Right hindlimb (tissue), 1 donor: ENCODE measurements around the gene KPTN.

Experiments used
- DNase-seq: peaks from one replicate; pipeline ENCODE4 v3.0.0-alpha.2; 2018

The KPTN gene

GRCh38 chr19:47483800-47484690, at the start of gene KPTN:
Gene KPTN (minus strand): TSS chr19:47484219. CDS start chr19:47484160, 59 bp downstream.
- peak; percentile 93 for DNase-seq

DNA sequence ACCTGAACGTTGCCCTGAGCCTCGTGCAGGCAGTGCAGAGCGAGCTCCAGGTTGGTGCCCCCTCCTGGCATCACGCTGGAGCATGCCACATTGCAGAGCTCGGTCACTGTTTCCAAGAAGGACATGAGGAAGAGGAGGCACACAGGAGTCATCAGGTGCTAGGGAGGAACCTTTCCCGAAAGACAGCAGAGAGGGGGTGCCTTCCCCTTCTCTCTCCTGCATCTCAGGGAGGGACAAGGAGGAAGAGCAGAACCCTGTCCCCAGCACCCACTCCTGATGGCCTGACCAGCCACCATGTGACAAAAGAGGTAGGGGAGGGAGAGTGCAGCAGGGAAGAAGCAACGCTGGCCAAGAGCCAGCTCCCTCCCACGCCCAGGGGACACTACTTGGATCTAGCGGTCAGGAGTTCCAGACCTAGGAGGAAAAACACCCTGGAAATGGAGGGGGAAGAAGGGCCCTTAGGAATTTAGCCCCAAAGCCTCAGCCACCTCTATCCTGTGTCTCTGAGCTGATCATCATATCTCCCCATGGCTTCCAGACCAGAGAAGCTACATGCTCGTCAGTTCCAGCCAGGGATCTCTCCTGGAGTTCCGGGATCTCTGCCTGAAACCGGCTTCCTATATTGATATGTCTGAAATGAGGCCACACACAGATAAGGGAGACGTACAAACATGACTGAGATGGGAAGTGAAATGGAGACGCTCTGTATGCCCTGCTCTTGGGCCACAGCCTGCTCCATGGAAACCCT, 47.8 kb upstream of the KPTN start:
- no peak for DNase-seq

DNA sequence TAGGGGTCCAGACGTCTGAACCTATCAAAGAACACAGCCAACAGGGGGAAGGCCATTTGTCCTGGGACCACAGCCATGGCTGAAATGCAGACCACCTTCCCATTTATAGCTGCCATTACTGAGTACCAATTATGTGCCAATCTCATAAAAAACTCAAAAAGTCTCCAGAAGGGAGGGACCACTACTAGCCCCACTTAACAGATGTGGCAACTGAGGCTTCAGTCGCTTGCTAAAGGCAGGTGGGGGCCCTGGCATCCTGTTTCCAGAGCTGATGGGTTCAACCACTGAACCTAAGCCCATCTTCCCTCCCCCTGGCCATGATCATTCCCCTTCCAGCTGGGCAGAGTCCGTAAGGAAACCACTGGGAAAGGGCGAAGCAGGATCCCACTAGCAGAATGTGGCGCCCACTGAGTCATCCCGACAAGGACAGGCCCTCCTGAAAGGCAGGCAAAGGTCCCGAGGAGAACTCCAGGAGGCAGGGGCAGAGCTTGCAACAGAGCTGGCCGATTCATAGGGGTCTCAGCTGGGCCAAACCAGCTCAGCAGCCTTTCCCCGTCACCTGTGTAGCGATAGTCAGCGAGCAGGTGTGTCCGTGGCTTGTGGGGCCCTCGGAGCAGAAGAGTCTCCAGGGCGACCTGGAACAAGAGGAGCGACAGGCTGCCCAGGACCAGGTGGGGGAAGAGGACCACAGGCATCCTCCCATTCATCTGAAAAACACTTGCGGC, 45.2 kb upstream of the KPTN start:
- DNase-seq = no peak

- no peak for DNase-seq
Measured at GRCh38 chr19:47526798-47527197, 42.8 kb upstream of the KPTN start.

DNA sequence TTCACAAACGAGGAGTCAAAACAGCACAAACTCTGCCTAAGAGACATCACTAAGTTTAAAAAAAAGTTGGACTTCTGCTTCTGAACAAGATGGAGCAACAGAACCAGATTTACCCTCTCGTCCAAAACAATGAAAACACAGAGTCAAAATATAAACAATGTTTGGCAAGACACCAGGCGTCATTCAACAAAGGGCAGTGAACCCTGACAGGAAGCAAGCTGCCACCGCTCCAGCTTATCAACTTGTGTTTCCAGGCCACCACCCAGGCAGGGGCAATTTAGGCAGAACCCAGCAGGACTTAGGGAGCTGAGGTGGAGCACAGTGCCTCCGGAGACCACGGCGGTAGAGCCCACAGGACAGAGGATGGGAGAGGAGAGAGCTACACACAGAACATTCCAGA, 39.5 kb upstream of the KPTN start:
- no peak for DNase-seq

DNA sequence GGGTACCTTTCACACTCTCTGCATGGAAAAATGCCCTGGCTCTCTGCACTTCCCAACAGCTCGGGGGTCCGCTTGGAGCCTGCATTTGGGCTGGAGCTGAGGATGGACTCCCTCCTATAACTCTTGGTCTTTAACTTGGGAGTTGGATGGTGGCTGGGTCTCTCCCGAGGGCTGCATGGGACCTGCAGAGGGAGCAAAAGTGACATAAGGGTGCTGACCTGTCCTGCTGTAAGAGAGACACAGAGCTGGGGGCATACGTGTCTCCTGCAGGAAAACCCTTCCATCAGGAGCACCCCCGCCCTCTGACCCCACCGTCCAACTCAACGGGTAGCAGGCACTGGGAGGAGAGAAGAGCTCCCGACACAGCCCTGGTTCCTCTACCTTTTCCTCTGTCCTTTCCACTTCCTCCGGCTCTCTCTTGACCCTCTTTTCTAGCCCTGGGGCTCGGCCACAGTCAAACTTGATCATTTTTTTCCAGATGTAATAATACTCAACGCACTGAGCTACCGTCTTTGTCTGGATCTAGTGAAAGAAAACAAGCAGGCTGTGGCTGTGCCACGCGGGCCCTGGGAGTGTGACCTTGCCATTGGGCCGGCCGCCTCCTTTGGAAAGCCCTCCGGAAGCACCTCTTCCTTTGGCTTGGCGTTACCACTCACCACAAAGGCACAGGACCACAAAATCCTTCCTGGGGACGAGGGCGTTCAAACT, 37.6 kb upstream of the KPTN start:
- DNase-seq = no peak

GRCh38 chr19:47520839-47521238, 36.8 kb upstream of the KPTN start:
- DNase-seq = no peak

DNA sequence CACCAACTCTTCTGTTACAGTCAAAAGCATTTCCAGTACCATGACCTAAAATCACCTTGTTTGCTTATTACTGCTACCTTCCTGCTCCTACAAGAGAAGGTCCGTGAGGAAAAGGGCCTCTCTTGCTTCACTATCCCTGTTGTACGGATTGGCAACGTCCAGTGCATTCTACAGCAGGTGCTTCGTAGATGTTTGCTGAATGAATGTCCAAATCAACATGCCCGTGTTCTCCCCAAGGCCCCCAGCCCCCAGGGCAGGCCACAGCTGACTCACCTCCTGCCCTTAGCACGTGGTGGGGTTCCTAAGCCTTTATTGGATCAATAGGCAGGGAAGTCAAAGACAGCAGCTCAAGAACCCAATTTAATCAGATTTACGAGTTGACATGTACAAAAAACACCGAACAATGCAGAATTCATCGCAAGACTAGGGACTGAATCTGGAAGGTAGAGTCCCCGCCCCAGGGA, 36.4 kb upstream of the KPTN start:
- no peak for DNase-seq

GRCh38 chr19:47518854-47519253, 34.8 kb upstream of the KPTN start:
- DNase-seq = no peak

GRCh38 chr19:47518139-47518538, 34.1 kb upstream of the KPTN start:
- no peak for DNase-seq

DNA sequence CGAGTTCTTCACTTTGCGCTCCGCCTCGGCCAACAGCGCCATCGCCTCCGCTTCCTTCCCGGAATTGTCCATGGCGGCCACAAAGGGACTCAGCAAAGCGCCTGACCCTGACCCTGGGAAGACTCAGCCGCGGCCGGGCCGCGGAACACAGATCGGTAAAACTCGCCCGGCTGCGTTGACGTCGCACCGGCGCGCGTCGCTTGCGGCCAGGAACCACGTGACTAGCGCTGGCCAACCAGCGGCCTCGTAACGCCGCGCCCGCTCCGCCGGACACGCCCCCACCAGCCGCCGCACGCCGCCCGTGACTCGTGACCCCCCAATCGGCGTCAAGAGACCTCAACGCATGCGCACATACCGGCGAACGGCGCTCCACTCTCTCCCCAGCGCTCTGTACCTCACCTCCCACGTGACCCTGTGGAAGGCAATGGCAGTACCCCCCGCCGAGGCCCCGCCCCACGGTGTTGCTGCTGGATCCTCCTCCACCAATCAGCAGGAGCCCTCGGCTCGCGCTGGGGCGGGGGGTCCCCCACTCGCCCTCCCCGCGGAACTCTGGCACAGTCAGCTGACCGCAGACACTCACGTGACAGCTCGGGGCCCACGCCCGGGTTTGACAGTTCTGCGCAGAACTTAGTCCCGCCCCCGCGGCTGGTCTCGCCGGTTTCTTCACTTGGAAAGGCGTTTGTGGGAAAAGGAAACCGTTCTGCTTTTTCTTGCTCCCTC, 31.0 kb upstream of the KPTN start, which contains the start of gene NAPA:
TSS of gene NAPA (minus strand) at position 195 of the 720 bp plus-strand sequence. CDS start at position 72, 123 bp downstream.
- peak; percentile 100 for DNase-seq

DNA sequence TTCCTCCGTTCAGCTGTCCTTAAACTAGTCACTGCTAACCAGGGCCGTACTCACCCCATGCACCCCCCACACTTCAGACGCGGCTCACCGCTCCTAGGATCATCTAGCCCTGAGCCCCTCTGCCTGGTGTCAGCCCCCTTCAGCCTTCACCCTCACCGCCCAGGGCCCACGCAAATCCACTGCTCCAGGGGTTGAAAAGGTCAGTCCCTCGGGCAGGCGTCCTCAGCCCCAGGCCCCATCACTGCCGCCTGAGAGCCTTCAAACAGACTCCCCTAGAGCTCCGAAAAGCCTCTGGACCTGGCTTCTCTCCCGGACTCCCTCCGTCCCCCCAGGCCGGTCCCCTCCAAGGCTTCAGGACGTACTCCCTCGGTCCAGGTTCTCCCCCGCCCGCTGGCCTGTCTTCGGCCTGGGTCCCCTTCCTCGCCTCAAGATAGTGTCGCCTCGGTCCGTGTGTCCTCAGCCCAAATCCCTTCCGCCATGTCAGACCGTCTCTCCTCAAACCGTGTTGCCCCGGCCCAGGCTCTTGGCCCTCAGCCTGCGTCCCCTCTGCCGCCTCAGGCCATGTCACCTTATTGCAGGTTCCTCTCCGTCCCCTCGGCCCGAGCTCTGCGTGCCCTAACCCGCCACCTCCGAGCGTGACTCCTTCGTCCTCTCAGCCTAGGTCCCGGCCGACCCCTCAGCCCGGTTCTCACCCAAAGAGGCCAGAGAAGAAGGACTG, 30.3 kb upstream of the KPTN start:
- DNase-seq = no peak

DNA sequence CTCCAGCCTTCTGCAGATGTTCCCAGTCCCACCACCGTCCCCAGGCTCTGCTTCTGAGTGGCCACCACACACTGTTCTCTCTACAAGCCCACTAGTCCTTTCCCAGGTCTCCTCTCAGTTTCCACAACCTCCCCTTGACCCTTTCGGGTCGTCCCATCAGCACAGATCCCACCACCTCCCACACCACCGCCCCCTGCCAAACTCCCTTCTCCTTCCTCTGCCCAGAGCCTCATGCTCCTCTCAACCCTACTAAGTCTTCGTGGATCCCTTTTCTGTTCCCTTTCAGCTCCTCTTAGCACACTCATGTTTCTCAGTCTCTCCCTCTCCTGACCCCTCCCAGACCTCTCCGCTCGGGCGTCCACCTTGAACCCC, 28.9 kb upstream of the KPTN start:
- no peak for DNase-seq

DNA sequence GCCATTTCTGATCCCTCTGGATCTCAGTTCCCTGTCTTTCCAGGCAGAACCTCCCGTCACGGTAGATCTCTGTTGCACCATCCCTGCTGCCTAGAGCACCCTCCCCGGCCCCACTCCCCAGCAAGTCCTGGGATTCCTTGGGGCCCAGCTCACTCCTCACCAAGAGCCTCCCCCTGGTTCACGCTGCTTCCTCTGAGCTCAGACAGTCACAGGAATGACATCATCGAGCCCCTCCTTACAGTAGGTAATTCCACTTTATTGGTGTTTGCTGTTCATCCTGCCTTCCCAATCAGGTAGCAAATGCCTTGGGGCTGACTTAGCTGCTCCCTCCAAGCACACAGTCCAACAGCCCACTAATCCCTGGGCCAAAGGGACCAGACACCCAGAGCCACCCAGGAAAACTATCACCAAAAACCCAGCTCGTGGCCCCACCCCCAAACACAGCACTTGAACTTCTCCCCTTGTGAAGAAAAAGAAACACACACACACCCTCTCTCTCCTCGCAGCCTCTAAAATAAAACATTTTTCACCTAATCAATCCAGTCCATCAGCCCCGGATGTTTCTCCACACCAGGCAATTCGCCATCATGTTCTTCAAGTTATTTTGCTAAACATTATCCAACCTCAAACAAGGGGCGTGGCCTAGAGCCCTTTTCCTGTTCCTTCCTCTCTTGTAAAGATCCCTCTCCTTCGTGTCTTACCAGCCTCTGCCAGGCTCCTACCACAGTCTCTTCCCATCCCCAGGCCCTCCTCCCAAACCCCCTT, 28.3 kb upstream of the KPTN start:
- no peak for DNase-seq

GRCh38 chr19:47511681-47512080, 27.7 kb upstream of the KPTN start:
- no peak for DNase-seq

DNA sequence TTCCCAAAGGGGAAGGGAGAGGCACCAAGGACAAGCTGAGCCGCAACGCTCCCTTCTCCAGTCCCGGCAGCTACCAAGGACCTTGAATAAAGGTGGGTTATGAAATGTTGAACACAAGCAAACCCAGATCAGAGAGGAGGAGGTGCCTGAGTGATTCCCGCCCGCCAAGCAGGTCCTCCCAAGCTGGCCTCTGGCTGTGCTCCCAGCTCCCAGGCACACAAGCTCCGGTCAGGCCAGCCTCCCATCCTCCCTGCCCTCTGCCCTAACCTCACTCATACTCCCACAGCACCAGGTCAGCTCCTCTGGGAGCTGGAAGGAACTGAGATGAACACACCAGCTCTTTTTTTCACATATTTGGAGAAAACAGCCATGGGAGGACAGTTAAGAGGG, 27.1 kb upstream of the KPTN start:
- DNase-seq = no peak

DNA sequence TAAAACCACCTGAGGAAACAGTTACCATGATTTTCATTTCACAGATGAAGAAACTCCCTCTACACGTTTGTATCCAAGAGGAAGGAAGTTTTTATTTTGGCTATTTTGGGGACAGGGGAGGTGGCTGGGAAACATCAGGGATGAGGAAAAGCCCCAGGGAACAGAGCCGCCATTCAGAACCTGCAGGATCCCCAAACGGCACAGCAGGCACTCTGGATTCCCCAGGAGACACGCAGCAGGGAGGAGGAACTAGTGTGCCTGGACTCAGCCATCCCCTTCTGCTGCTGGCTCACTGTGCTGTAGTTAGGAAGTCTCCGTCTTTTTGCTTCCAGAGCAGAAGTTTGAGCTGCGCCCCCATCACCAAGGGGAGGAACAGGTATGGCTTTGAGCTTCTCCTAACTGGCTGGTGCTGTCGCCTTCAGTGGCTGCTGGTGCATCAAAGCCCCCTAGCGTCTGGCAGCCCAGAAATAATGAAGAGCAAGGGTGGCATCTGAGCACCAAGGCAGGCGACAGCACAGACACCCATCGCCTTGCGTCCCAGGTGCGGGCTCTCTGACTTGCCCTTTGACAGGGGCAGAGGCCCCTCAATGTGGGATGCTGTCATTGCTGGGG, 26.6 kb upstream of the KPTN start:
- peak; percentile 8 for DNase-seq

DNA sequence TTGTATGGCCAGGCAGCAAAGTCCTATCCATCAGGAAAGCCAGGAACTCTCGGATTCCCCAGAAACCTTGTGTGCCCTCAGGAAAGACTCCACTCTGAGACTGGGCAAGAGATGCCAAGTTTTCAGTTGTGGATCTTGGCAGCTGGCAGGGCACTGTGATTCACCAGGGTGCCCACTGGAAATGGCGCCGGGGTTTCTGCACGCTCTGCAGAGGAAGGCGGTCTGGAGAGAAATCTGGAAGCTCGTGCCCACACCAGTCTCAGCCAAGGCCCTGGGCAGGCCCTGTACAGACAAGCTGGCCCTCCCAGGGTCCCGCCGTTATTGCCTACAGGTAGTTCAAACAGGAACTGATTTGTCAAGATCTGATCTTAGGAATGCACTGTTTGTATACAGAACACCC, 26.0 kb upstream of the KPTN start:
- DNase-seq = peak; percentile 16

DNA sequence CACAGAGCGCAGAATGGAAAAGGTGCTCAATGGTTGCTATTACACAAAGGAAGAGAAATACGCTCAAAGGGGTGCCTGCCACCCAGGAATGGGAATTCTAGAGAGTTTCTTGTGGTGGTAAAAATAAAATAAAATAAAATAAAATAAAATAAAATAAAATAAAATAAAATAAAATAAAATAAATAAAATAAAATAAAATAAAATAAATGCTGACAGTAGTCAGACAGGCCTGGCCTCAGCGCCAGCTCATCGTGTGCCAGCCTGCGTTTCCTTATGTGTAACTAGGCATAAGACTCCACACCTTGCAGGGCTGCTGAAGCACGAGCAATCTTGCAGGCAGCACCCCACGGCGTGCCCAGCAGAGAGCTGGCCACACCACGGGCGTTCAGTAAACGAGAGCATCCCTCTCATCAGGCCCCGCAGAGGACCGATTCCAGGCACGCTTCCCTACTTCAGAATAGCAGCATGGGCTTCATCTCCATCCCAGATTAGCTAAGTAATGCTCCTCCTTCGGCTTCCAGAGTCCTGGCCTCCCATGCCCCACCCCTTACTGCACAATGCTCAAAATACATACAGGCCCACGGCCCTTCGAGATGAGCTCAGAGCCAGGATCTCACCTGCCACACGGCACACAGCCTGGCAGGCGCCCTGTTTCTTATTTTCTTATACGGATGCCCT, 25.3 kb upstream of the KPTN start:
- peak; percentile 8 for DNase-seq
